ENCODE results near the gene SRSF3.
"Not testable (repeated sequence)": the region's sequence is repeated elsewhere in the genome, so short reads cannot be mapped to it uniquely, and the experiment has no call there.

Gene SRSF3

GRCh38 chr6:36574679-36575078, 19.5 kb upstream of the SRSF3 start:
- DNase-seq (ENCODE audit: low read depth in 2 of 2): no peak

GRCh38 chr6:36576578-36576977, 17.6 kb upstream of the SRSF3 start:
- DNase-seq (ENCODE audit: low read depth in 2 of 2): no peak

GRCh38 chr6:36577301-36577700, 16.9 kb upstream of the SRSF3 start:
- DNase-seq (ENCODE audit: low read depth in 2 of 2): no peak

GRCh38 chr6:36578030-36578429, 16.1 kb upstream of the SRSF3 start:
- no peak for DNase-seq (ENCODE audit: low read depth in 2 of 2)

- no peak for DNase-seq (ENCODE audit: low read depth in 2 of 2)
Observed at GRCh38 chr6:36578431-36578830, 15.7 kb upstream of the SRSF3 start.

GRCh38 chr6:36580184-36580526, 14.0 kb upstream of the SRSF3 start:
- no peak for DNase-seq (ENCODE audit: low read depth in 2 of 2)

- DNase-seq (ENCODE audit: low read depth in 2 of 2): no peak
Observed at GRCh38 chr6:36581716-36582115, 12.4 kb upstream of the SRSF3 start.

- DNase-seq (ENCODE audit: low read depth in 2 of 2): no peak
Observed at GRCh38 chr6:36586606-36587005, 7.6 kb upstream of the SRSF3 start.

GRCh38 chr6:36589025-36589400, 5.1 kb upstream of the SRSF3 start:
- DNase-seq (ENCODE audit: low read depth in 2 of 2): not testable (repeated sequence)

- no peak for DNase-seq (ENCODE audit: low read depth in 2 of 2)
Observed at GRCh38 chr6:36590237-36590636, 3.9 kb upstream of the SRSF3 start.

- no peak for DNase-seq (ENCODE audit: low read depth in 2 of 2)
Observed at GRCh38 chr6:36592221-36592655, 1.9 kb upstream of the SRSF3 start.

- no peak for DNase-seq (ENCODE audit: low read depth in 2 of 2)
Observed at GRCh38 chr6:36593569-36594028, 563 bp upstream of the SRSF3 start.

- no peak for DNase-seq (ENCODE audit: low read depth in 2 of 2)
Observed at GRCh38 chr6:36594816-36595643, 868 bp downstream of the SRSF3 start.

- no peak for DNase-seq (ENCODE audit: low read depth in 2 of 2)
Observed at GRCh38 chr6:36596356-36596755, 2.2 kb downstream of the SRSF3 start.

GRCh38 chr6:36597775-36598174, 3.6 kb downstream of the SRSF3 start:
- DNase-seq (ENCODE audit: low read depth in 2 of 2): no peak

- DNase-seq (ENCODE audit: low read depth in 2 of 2): no peak
Observed at GRCh38 chr6:36598326-36598725, 4.2 kb downstream of the SRSF3 start.

- DNase-seq (ENCODE audit: low read depth in 2 of 2): no peak
Observed at GRCh38 chr6:36598739-36599318, 4.7 kb downstream of the SRSF3 start.

GRCh38 chr6:36599791-36600209, 5.6 kb downstream of the SRSF3 start:
- no peak for DNase-seq (ENCODE audit: low read depth in 2 of 2)

GRCh38 chr6:36600564-36601146, 6.5 kb downstream of the SRSF3 start:
- DNase-seq (ENCODE audit: low read depth in 2 of 2): no peak

- DNase-seq (ENCODE audit: low read depth in 2 of 2): not testable (repeated sequence)
Observed at GRCh38 chr6:36601818-36602217, 7.7 kb downstream of the SRSF3 start.

- no peak for DNase-seq (ENCODE audit: low read depth in 2 of 2)
Observed at GRCh38 chr6:36603222-36604089, 9.3 kb downstream of the SRSF3 start.

Measured in stimulated activated CD4-positive, alpha-beta T cell treated with anti-CD3 and anti-CD28 coated beads, Interleukin-1b, Interleukin-23, amount 100 ng/mL, for 1 hour (primary cell).